Karpas-422 (cell line): ENCODE data around the gene EPN3. TPM values are rescaled to one million over a fixed set of nuclear protein-coding genes. Genes with fewer than 3 reads are reported as not detected.

Experiments used
- total RNA-seq: library from RNA; depleted of rRNA; stranded (reverse); fragments of >200 nt; shearing (Covaris generic); gene quantifications from 2 replicates; pipeline ENCODE4 v1.2.3, GENCODE V29; 2014; ENCODE audit warnings: low replicate concordance; rRNA removed

The EPN3 gene
- total RNA-seq, 1 experiment from 2014 or later = not detected

Other genes with a start within 250 kb of the EPN3 start
- 11.4 and 30.4 TPM in 2 replicates for gene XYLT2, start 186.6 kb upstream of the EPN3 start, total RNA-seq
- gene MRPL27, start 159.6 kb upstream of the EPN3 start, total RNA-seq = 22.3 and 48.6 TPM in 2 replicates
- 10.6 and 18.8 TPM in 2 replicates for gene EME1, start 159.5 kb upstream of the EPN3 start, total RNA-seq
- gene LRRC59, start 135.2 kb upstream of the EPN3 start, total RNA-seq = 53.3 and 68.0 TPM in 2 replicates
- gene ACSF2, start 106.5 kb upstream of the EPN3 start, total RNA-seq = 63.5 and 67.7 TPM in 2 replicates
- gene CHAD, start 63.9 kb upstream of the EPN3 start, total RNA-seq = not detected in 2 replicates
- 15.4 and 41.3 TPM in 2 replicates for gene RSAD1, start 53.9 kb upstream of the EPN3 start, total RNA-seq
- gene MYCBPAP, start 24.3 kb upstream of the EPN3 start, total RNA-seq = 2.0 and 2.5 TPM in 2 replicates
- gene SPATA20, start 14.4 kb downstream of the EPN3 start, total RNA-seq = 38.8 and 76.8 TPM in 2 replicates
- gene CACNA1G, start 28.0 kb downstream of the EPN3 start, total RNA-seq = not detected in 2 replicates
- gene ABCC3, start 102.1 kb downstream of the EPN3 start, total RNA-seq = not detected in 2 replicates
- gene ANKRD40, start 175.2 kb downstream of the EPN3 start, total RNA-seq = 17.1 and 34.1 TPM in 2 replicates
- gene LUC7L3, start 186.9 kb downstream of the EPN3 start, total RNA-seq = 102 and 142 TPM in 2 replicates
- not detected in 2 replicates for gene ANKRD40CL, start 234.8 kb downstream of the EPN3 start, total RNA-seq